ENCODE results near the gene GREB1. TPM values are rescaled to one million over a fixed set of nuclear protein-coding genes. Genes with fewer than 3 reads are reported as not detected.
"Not testable (repeated sequence)": the region's sequence is repeated elsewhere in the genome, so short reads cannot be mapped to it uniquely, and the experiment has no call there.

Gene GREB1
- total RNA-seq, 1 donor from 2014 or later: 0.17 TPM

DNA sequence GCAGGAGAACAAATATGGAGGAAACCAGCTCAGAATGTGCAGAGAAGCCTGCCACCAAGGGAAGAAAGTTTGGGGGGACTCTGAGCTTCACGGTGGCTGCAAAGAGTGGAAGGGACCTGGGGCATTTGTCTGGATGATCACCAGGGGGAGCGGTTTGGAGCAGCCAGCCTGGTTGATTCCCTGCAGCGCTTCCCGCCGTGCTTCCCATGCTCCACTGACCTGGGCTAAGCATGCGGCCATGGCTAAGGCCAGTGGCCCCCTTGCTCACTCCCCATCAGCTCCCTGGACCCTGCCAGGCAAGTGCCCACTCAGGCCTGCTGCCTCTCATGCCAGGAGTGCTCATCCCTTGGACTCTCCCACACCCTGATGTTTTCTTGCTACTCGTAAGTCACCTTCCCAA, 109.1 kb downstream of the GREB1 start:
- DNase-seq: no peak

GRCh38 chr2:11644293-11644692, 110.4 kb downstream of the GREB1 start:
- no peak for DNase-seq

DNA sequence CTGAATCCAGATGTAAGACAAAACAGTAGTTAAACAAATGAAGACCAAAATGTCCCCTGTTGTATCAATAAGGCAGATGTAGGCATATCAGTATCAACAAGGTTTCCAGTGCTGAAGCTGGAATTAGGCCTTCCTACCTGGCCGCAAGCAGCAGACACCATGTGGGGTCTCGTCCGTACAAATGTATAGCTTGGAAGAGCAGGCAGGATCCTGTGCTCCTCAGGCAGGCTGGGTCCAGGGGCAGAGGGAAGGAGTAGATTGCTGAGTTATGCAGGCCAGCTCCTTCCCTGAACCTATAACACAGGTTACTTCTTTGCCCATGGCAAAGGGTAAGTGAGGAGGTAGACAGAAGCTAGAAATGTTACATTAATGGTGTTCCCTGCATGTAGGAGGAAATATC, 112.7 kb downstream of the GREB1 start:
- no peak for DNase-seq

DNA sequence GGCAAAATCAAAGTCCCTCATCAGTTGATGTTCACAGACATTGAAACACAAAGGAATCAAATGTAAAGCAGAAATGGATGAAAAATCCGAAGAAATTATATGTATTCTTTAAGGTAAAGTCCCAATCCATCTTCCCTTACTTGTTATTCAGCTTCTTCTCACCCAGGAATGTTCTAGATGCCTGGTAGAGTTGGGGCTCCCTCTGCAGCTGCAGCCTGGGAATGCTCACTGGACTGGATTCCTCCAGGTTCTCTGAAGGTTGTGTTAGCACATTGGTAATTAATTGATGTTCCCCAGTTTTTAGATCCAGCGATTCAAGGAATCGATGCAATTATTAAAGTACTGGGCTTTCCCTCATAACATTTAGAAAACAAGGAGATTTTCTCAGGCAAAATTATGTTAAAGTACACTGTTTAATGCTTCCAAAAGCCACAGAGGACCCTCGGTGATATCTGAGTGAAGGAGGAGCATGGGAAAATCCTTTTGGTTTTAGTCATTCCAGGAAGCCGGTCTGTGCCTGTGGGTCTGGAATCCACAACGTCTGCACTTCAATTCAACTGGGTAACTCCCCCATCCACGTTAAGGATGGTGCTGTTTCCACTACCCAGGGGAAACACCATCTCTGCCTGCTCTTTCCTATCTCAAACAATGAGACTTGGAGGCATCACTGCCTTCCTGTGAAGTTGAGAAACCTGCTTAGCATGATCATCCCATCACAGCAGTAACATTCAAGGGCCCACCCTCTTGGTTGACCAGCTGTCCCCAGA, 114.2 kb downstream of the GREB1 start:
- peak; percentile 53 for DNase-seq

DNA sequence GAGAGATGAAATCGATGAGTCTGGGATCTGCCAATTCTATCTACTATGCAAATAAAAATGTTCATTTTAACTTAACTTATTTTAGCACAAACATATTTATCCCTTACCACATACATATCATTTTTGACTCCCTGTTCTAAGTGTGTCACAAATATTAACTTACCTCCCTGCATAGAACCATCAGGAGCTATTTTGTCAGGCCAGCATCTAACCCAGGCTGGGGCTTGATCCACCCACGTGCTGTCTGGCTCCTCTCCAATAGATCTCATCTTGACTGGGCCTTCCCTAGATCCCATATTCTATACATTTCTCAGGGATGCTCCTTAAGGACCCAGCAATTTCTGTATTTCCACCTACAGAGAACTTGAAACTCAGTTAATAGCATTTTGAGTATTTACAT, 115.2 kb downstream of the GREB1 start:
- no peak for DNase-seq

- peak; percentile 11 for DNase-seq
Measured at GRCh38 chr2:11651856-11652548, 118.2 kb downstream of the GREB1 start.

GRCh38 chr2:11652553-11652952, 118.7 kb downstream of the GREB1 start:
- no peak for DNase-seq

- no peak for DNase-seq
Measured at GRCh38 chr2:11655495-11655894, 121.7 kb downstream of the GREB1 start.

- no peak for DNase-seq
Measured at GRCh38 chr2:11656252-11656651, 122.4 kb downstream of the GREB1 start.

- no peak for DNase-seq
Measured at GRCh38 chr2:11656671-11657101, 122.8 kb downstream of the GREB1 start.

- DNase-seq: no peak
Measured at GRCh38 chr2:11657195-11657594, 123.3 kb downstream of the GREB1 start.

DNA sequence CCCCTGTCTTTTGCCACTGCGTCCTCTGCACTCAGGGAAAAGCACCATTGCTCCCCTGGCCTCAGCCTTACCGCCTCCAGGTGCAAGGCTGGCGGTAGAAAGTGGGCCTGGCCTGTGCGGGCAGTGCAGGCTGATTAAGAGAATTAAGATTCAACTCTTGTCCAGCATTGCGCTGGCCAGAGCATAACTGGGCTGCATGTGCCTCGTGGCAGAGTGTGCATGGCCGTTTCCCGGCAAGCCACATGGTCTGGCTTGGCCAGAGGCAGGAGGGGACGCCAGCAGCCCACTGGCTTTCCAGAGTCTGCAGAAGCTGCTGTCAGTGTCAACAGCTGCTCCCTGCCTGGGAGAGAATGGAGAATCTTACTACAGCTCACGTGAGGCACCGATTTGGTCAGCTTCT, 123.8 kb downstream of the GREB1 start:
- no peak for DNase-seq

GRCh38 chr2:11658208-11659114, 124.6 kb downstream of the GREB1 start:
- no peak for DNase-seq

DNA sequence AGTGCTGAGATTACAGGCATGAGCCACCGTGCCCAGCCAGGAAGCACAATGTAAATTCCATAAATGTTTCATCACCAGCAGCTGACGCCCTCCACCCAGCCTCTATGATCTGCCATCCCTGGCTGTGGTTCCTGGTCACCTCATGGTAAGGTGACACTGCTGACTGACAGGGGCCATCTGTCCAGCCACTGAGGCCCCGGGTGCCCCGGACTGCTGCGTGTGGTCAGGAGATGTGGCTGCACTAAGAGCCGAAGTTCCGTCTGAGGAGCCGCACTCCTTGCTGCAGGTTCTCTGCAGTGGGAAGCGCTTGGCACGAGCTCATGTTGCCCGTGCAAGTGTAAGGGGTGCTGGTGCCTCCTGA, 125.2 kb downstream of the GREB1 start:
- no peak for DNase-seq

DNA sequence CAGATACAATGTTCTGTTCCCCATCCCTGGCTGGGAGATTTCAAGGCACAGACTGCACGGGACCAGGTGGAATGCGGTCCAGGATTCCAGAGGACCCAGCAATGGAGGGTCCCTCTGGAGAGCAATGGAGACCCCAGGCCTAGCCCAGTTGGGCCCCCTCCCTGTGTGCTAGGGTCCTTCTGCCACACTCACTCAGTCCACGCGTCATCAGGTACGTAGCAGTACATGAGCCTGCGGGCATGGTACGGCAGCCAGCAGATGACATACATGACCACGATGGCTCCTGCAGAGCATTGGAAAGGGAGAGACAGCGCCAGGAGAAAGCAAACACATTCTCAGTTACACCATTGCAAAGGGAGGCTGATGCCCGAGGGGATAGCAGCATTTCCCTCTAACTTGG, 126.0 kb downstream of the GREB1 start:
- no peak for DNase-seq

DNA sequence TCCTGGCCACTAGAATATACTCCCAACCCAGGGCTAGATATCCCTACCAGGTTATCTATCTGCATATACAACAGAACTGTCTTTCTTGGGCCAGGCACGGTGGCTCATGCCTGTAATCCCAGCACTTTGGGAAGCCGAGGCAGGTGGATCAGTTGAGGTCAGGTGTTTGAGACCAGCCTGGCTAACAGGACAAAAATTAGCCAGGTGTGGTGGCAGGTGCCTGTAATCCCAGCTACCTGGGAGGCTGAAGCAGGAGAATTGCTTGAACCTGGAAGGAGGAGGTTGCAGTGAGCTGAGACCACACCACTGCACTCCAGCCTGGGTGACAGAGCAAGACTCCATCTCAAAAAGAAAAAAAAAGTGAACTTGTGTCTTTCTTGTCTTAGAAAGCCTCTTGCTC, 126.6 kb downstream of the GREB1 start:
- not testable (repeated sequence) for DNase-seq

- no peak for DNase-seq
Measured at GRCh38 chr2:11661891-11662435, 128.1 kb downstream of the GREB1 start.

- no peak for DNase-seq
Measured at GRCh38 chr2:11662882-11663281, 129.0 kb downstream of the GREB1 start.

DNA sequence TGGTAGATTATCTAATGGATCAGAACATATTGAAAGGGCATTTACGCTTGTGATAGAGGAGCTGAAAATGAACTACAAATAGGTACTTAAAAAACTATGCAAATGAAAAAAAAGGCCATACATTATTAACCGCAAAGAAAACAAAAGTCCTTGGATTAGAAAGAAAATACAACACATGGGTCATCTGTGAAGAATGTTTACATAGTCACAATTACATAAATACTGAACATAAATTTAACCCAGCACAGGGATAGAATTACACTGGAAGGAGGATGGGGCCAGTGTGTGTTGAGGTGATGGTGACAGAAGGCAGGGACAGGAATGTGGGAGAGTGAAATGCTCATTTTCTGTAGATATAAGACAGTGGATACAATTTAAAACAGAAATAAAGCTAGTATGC, 129.6 kb downstream of the GREB1 start:
- DNase-seq: no peak

GRCh38 chr2:11665028-11665427, 131.2 kb downstream of the GREB1 start:
- no peak for DNase-seq

DNA sequence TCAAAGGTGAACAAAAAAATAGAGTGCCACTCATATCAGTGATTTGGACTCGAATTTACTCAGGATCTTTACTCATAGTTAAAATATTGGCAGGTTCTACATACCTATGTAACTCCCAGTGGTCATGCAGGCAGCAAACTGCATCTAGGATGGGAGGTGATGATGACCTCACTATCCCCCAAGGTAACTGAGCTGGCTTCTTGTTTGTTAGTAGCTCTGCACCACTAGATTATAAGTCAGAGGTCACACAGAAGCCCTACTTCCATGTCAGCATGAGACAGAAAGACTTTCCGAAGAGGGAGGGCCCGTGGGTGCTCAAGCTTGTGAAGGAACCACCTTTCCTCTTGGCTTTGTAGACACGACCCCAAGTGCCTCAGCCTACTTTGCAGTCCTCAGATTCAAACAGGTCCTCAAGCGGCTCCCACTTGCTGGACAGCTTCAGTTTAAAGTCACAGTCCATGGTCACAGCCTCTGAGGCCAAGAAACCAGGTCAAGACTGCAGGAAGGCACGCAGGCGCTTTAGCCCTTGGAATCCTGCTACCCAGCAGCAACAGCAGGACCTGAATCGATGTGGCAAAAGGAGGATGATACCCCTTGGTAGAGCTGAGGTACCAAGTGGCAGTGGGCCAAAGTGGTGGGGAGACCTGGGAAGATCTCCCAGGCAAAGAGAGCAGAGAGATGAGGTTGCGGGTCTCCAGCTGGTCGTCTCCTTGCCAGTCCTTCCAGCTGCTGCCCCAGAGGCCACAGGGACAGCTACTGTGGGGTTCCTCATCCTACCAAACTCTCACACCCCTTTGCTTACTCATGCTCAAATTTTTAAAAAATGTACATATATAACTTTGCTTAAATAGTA, 131.9 kb downstream of the GREB1 start:
- no peak for DNase-seq

DNA sequence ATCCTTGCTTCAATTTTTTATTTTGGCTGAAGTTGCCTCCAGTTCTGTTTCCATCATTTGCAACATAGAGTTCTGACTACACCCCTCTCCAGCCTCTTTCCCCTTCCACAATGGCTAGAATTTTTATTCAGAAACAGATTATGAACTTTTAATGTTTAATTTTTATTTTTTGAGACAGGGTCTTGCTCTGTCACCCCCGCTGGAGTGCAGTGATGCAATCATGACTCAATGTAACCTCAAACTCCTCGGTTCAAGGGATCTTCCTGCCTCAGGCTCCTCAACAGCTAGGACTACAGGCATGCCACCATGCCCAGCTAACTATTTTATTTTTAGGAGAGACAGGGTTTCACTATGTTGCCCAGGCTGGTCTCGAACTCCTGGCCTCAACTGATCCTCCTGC, 133.3 kb downstream of the GREB1 start:
- DNase-seq: no peak
